HG03025 (cell line): ENCODE data around the gene CHMP4A.

Experiments used
- ATAC-seq: cut with Tn5 transposase; IDR thresholded peaks from one replicate; pipeline ENCODE4 v1.9.1; 2021; ENCODE audit warnings: mild to moderate bottlenecking, moderate library complexity; ENCODE audit not compliant: unreplicated experiment, low FRiP score

CHMP4A gene

DNA sequence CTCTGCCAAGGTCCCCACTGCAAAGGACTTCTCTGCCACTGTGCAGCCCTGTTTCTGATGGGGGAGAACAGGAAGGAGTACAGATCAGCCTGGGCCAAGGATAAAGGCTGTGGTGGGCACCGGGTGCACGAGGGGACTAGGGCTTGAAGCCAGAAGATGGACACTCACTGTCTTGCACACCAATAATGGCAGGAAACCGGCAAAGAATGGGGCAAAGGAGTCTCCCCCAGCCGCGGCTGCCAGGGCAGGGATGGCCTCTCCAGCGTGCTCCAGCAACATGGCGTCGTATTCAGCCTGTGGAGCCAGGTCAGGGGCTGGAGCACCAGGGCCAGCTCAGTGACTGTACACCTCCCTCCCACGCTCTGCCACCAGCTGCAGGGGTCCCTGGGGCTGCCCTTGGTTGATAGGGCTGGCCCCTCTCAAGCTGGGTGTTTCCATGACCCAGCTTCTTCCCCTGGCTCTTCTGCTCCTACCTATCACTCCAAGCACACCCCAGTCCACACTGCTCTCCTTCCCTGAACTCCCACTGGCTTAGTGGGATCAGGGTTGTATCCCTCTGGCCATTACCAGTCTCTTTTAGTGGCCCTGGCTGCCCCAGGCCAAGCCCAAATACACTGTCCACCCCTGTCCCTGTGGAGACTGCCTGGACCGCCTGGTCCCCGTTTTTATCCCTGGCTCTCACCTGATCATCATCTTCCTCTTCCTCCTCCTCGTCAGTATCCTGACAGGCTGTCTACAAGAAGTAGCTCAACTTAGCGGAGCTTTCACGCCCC lies 31.0 kb downstream of the CHMP4A start:
- ATAC-seq: no peak

DNA sequence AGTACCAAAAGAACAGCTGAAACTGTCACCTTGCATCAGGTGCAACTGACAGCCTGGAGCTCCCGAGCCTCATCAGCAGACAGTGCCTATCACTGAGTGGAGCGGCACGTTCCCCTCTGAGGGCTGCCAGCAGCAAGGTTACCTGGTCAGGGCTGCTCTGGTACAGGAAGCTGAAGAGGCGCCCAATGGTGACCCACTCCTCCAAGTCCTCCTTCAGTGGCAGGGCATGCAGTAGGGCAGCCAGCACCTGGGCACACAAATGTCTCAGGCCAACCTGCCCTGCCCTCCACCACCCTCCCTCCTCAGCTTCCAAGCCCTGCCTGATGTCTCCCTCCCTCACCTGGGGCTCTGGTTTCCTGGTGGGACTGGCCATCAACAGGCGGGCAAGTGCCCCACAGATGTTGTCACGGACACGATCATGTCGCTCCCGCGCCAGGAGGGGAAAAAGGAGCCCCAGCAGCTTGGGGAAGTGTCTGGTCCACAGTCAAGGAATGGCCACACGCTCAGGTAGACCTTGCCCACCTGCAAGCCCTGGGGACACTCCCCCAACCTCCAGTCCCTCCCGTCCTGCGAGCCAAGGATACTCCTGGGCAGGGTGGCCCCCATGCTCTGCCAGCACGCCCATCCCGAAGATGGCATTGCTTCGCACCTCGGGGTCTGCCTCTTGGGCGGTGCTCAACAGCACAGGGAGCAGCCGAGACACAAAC lies 31.8 kb downstream of the CHMP4A start:
- ATAC-seq: no peak

DNA sequence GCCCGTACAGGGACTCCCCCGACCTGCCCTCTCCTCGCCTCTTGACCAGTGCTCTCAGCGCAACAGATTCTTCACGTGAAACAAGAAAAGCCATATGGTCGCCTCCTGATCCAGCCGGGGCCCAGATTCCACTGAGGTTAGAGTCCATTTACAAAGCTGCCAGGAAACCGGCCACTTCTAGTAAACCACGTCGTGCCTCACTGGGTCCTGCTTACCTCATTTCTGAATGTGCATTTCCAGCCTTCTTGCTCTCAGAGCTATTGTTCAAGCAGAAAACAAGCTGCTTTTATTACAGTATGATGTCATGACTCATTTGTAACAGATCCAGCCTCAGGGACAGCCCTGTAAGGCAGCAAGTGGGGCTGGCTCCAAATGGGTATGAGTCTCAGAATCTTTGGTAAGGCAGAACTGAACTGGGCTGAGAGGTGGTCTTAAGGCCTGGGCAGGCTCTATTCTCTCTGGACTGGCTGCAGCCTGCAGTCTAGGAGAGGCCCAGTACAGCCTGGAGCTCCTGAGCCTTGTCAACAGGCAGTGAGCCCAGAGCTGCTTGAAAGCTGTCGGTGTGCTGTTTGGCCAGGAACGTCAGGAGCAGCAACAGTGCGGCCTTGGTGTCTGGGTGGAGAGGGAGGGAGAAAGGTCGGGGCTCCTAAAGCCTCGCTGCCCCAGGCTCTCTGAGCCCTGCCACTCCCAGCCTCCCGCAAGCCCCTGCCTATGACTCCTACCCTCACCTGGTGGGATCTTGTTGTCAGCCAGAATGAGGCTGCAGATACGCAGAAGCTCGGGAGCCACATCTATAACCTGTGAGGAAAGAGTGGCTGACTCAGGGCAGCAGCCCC lies 33.1 kb downstream of the CHMP4A start:
- ATAC-seq: no peak

DNA sequence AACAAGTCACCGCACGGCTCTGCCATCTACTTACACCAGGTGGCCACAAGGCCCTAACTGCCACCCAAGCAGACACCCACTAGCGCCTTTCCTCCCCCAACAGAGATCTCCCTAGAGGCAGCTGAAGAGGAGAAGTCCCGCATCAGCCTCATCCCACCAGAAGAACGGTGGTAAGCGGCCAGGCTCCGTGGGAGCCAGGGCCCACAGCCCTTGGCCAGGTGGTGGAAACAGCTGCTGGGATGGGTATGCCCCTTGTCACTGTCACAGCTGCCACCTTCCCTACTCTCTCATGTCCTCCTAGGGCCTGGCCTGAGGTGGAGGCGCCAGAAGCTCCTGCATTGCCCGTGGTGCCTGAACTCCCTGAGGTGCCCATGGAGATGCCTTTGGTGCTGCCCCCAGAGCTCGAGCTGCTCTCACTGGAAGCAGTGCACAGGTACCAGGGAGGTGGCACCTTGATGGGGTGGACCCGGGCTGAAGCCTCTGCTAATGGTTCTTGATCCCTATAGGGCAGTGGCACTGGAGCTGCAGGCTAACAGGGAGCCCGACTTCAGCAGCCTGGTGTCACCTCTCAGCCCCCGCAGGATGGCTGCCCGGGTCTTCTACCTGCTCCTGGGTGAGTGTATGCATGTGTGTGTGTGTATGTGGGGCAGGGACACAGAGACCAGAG lies 33.9 kb downstream of the CHMP4A start:
- no peak for ATAC-seq

DNA sequence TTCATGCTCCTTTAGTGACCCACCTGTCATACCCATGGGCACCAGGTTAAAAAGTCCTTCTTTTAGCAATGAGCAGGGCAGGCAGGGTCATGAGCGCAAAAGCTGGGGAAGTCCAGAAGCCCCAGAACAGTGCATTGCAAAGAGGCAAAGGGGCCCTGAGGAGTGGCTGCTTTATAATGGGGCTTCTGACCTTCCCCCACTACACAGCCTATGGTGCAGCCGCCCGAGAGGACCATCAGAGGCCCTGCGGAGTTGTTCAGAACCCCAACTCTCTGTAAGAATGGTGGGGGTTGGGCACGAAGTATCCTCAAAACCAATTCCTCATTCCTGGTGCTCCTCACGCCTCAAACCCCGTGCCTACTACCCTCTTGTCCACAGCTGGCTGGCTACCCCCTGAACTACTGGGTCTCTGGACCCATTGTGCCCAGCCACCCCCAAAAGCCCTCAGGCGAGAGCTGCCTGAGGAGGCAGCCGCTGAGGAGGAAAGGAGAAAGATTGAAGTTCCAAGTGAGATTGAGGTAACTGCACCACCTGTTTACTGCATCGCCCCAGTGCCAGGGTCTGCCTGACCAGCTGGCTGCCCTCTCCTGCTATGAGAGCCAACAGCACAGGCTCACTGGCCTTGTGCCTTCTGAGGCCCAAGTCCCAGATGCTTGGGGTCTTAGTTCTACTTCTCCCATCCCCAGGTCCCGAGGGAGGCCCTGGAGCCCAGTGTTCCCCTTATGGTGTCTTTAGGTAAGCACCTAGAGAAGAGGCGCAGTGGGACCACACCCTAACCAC lies 34.7 kb downstream of the CHMP4A start:
- no peak for ATAC-seq

DNA sequence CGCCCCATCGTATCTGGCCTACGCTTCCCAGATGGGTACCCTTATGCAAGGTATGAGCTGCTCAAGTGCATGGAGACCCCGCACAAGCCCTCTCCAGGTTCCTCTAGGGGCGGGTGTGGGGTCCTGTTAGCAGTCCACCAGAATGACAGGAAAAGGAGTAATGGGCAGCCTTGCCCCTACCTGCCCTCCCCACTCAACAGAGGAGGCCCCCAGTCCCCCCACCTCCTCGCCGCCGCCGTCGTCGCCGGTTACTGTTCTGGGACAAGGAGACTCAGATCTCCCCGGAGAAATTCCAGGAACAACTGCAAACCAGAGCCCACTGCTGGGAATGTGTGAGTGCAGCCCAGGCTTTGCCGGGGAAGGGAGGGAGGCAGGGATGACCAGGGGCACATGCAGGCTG lies 35.4 kb downstream of the CHMP4A start:
- no peak for ATAC-seq

DNA sequence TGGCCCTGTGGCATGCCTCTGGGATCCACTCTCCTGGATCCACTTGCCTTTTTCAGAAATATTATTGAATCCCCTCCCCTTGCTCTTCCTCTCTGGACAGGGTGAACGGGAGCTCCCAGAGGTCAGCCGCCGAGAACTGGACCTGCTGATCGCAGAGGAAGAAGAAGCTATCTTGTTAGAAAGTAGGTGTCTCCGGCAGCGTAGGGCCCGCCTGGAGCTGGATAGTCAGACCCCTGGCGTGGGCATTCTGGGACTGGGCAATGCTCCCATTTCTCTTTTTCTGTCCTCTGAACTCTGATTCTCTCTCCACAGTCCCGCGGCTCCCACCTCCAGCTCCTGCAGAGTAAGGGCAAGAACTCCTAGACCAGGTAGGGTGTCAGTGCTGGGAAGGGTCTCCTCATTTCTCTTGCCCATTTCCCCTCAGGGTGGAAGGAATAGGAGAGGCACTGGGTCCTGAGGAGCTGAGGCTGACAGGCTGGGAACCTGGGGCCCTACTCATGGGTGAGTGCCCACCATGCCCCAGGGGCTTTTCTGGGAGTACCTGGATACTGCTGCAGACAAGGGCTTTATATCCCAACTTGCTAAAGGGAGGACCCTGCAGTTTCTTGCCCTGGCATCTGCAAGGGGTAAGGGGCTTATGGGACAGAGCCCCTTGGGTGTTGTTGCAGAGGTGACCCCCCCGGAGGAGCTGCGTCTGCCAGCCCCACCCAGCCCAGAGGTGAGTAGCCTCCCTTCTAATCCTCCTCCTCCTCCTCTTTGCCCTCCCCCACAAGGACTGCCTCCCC lies 36.1 kb downstream of the CHMP4A start:
- no peak for ATAC-seq

DNA sequence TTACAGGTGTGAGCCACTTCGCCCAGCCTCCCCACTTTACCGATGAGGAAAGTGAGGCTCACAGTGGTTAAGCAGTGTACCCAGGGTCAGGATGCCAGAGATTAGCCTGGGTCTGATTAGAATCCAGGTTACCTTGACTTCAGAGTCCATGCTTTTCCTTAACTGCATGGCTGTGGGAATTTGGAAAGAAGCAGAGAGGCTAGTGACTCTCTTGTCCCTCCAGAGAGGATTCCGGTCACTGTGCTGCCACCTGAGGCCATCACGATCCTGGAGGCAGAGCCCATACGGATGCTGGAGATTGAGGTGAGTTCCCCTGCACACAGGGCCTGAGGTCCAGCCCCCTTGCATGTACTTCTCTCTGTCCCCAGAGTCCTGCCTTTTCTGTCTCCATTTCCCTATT lies 36.7 kb downstream of the CHMP4A start:
- no peak for ATAC-seq

DNA sequence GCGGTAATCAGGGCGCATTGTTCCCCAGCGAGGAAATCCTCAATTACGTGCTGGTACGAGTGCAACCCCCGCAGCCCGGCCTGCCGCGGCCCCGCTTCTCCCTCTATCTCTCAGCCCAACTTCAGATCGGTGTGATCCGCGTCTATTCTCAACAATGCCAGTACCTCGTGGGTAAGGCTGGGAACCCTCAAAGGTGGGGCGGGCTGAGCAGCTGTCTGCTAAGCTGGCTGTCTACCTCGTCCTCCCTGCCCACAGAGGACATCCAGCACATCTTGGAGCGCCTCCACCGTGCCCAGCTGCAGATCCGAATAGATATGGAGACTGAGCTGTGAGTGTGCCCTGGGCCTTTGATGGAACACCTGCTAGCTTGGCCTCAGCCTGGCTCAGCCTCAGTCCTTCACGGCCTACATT lies 40.4 kb downstream of the CHMP4A start:
- no peak for ATAC-seq

DNA sequence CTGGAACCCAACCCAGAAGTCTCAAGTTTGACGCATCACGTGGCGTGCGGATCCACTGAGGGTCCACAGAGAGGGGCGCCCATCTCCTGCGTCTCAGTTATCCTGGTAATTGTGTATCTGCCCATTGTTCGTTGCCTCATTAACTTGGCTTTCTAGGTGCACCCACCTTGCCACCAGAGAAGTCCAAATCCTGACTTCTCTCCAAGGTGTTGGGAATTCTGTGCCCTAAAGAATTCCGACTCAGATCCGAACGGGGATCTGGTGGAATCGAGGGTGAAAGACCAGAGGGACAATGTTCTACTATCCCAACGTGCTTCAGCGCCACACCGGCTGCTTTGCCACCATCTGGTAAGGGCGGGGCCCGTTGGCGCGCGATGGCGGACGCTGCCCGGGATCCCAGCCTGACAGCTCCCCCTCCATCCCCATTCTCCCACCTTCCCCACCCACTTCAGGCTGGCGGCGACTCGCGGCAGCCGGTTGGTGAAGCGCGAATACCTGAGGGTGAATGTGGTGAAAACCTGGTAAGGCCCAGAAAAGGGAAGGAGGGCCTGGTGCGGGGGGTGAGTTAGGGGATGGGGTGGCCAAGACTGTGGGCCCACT lies 40.9 kb downstream of the CHMP4A start:
- no peak for ATAC-seq

DNA sequence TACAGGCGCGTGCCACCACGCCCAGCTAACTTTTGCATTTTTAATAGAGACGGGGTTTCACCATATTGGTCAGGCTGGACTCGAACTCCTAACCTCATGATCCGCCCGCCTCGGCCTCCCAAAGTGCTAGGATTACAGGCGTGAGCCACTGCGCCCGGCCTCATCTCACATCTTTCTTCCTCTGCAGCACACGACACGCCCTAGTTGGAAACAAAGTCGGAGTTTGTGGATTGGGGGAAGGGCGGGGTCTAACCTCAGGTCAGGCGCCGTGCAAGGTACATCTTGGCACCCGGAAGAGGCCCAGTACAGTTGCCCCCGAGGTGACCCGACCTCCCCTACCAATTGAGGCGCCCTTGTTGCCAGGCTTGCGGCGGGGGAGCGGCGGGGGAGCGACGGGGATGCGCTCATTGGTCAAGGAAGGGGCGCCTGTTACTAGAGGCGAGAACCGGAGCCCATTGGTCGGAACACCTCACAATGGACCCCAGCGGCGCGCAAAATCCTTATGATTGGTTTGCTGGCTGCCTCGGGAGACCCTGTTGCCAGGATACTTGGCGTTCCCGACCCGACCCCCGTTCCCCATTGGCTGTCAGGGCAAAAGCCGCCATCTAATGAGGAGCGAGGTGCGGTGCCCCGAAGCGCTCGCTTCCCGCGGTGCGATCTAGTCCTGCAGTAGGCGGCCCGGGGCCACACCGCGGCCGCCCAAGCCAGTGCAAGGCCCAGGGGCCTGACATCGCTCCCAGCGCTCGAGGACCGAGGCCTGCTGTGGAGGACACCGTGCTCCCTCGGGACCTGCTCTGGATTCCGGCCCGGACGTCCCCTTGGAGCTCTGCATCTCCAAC lies 41.6 kb downstream of the CHMP4A start, which contains the start of gene REC8:
TSS of gene REC8 (plus strand) at position 659 of the 839 bp plus-strand sequence. CDS start 473 bp downstream, outside the sequence.
- peak; percentile 72 for ATAC-seq

DNA sequence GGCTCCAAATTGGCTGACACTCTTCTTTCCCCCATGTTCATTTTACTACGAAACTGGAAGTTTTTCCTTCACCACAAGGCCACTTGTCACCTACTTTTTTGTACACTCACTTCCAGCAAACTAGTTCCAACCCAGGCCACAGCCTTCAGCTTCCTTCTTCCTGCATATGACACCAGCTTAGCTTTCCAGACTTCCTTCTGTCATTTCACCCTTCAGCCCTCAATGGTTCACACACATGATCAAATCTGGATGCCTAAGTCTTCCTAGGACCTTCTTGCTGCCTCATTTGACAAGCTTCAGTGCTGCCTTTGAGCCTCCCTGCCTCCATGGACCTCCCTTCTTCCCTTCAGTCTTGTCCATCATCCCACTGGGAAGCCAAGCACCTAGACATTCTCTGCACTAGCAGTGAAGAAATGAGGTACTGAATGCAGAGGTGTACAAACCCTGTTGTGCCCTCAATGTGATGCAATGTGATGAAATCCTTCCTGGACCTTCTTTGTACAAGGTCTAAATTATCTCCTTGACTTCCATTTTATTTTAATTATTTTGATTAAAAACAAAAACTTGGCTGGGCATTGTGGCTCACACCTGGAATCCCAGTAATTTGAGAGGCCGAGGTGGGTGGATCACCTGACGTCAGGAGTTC lies 45.7 kb downstream of the CHMP4A start:
- ATAC-seq: no peak

DNA sequence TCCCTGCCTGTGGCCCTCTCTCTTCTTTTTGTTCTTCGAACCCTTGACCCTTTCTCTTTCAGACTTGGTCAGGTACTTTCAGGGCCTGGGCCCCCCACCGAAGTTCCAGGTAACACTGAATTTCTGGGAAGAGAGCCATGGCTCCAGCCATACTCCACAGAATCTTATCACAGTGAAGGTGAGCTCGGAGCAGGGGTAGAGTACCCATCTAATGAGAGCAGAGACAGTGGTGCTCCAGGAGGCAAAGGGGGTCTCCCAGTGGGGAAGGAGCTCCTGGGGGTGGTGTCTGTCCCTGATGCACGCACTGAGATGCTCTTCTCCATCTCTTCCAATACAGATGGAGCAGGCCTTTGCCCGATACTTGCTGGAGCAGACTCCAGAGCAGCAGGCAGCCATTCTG lies 47.5 kb downstream of the CHMP4A start:
- no peak for ATAC-seq

DNA sequence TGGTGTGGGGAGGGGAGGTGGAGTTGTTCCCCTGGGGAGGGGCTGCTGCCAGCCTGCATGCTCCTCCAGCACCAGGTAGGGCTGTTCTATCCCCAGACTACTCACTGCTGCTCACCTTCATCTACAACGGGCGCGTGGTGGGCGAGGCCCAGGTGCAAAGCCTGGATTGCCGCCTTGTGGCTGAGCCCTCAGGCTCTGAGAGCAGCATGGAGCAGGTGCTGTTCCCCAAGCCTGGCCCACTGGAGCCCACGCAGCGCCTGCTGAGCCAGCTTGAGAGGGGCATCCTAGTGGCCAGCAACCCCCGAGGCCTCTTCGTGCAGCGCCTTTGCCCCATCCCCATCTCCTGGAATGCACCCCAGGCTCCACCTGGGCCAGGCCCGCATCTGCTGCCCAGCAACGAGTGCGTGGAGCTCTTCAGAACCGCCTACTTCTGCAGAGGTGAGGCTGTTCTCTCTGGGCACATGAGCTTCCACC lies 48.7 kb downstream of the CHMP4A start:
- ATAC-seq: no peak

DNA sequence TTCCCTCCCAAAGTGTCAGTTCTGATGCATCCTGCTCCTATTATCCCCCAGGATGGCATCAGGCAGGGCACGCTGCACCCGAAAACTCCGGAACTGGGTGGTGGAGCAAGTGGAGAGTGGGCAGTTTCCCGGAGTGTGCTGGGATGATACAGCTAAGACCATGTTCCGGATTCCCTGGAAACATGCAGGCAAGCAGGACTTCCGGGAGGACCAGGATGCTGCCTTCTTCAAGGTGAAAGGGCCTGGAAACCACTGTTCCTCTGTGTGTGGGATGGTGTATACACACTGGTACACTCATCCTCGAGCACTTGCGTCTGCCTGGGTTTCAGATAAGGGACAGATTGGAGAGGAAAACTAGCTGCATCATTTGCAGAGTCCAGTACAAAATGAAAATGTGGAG lies 51.2 kb downstream of the CHMP4A start:
- ATAC-seq: no peak

DNA sequence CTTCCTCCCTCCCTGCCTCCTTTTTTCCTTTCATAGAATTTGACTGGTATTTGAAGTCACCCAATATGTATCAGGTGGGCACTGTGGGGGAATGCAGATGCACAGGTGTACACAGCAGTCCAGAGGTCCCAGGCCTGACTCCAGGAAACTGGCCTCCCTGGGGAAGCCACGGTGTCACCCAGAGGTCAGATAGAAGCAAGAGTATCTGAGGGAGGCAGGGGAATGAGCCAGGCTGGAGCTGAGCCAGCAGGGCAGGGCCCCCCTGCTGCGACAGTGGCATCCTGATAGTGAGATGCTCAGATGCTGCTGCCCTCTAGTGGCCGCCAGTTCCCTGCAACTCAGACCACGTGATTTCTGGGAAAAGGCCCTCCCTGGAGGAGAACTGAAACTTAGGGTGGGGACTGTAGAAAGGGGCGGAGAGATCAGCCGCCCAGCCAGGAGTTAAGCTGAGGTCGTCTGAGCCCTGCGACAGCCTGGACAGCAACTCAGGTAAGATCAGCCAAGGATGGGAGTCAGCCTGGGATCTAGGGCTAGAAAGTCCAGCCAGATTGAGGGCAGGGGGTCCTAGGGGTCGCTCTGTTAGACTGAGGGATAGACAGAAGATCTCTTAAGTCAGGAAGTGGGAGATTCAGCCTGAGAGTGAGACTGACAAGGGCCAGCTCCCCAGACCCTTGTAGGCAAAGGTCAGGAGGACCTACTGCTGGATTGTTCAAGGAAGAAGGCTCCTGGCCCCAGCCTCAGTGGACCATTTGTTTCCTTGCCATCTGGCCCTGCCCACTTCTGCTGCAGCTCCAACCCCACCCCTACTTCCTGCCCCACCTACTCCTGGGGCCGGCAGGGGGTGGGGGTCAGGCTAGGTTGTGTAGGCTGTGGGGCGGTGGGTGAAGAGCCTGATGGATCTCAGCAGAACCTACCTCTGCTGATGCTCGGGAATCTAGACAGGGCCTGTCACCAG lies 52.2 kb downstream of the CHMP4A start, which contains the start of gene IRF9:
TSS of gene IRF9 (plus strand) at position 416 of the 955 bp plus-strand sequence. CDS start 880 bp downstream, outside the sequence.
- peak; percentile 80 for ATAC-seq
